Astrocyte (in vitro differentiated cells and primary cell): Measurements from ENCODE around the gene FGFR3. TPM values are rescaled to one million over a fixed set of nuclear protein-coding genes. Genes with fewer than 3 reads are reported as not detected.

Experiments
- DNase-seq: peaks from one replicate; pipeline ENCODE4 v3.0.0-alpha.2; 2010; ENCODE audit warnings: low read depth
- FAIRE-seq: peaks from 2 replicates; lab custom pipeline; 2011; peaks lifted over from hg19 to GRCh38; lab: Jason Lieb, UNC
- H2AFZ ChIP-seq: 2 replicates; pipeline ENCODE4 v1.6.0; 2012; ENCODE audit warnings: low read depth, low read length, inconsistent platforms
- H3K27ac ChIP-seq: 2 replicates; pipeline ENCODE4 v1.5.1; 2011; ENCODE audit warnings: low read depth, low read length, inconsistent platforms
- H3K27me3 ChIP-seq: 2 replicates; pipeline ENCODE4 v1.6.0; 2011; ENCODE audit warnings: low read length, inconsistent platforms; ENCODE audit not compliant: insufficient read depth
- H3K36me3 ChIP-seq: 2 replicates; pipeline ENCODE4 v1.5.1; 2011; ENCODE audit warnings: low read length, inconsistent platforms; ENCODE audit not compliant: insufficient read depth
- H3K4me1 ChIP-seq: 2 replicates; pipeline ENCODE4 v1.5.1; 2011; ENCODE audit warnings: low read length, inconsistent platforms; ENCODE audit not compliant: insufficient read depth
- H3K4me2 ChIP-seq: 2 replicates; pipeline ENCODE4 v1.6.0; 2012; ENCODE audit warnings: low read length, inconsistent platforms
- H3K4me3 ChIP-seq: 2 replicates; pipeline ENCODE4 v1.5.1; 2011; ENCODE audit warnings: low read depth, mild to moderate bottlenecking, low read length, inconsistent platforms; ENCODE audit not compliant: insufficient read depth
- H3K79me2 ChIP-seq: 2 replicates; pipeline ENCODE4 v1.6.0; 2012; ENCODE audit warnings: mild to moderate bottlenecking, low read length, inconsistent platforms; ENCODE audit not compliant: insufficient read depth
- H3K9ac ChIP-seq: 2 replicates; pipeline ENCODE4 v1.6.0; 2012; ENCODE audit warnings: mild to moderate bottlenecking, low read length, inconsistent platforms
- H3K9me3 ChIP-seq: 2 replicates; pipeline ENCODE4 v1.5.1; 2012; ENCODE audit warnings: low read depth, mild to moderate bottlenecking, low read length, inconsistent platforms; ENCODE audit not compliant: insufficient read depth
- H4K20me1 ChIP-seq: 2 replicates; pipeline ENCODE4 v1.6.0; 2012; ENCODE audit warnings: low read length, inconsistent platforms; ENCODE audit not compliant: insufficient read depth
- H3K27ac Mint-ChIP-seq: one replicate; pipeline ENCODE4 v1.8.0; 2021; ENCODE audit warnings: mild to moderate bottlenecking, mixed read lengths; ENCODE audit not compliant: unreplicated experiment
- H3K27me3 Mint-ChIP-seq: one replicate; pipeline ENCODE4 v1.8.0; 2021; ENCODE audit warnings: low read depth, mixed read lengths; ENCODE audit not compliant: unreplicated experiment
- H3K36me3 Mint-ChIP-seq: one replicate; pipeline ENCODE4 v1.8.0; 2021; ENCODE audit warnings: low read depth, mixed read lengths; ENCODE audit not compliant: unreplicated experiment
- H3K4me1 Mint-ChIP-seq: one replicate; pipeline ENCODE4 v1.8.0; 2021; ENCODE audit warnings: low read depth, mixed read lengths; ENCODE audit not compliant: unreplicated experiment
- H3K4me3 Mint-ChIP-seq: one replicate; pipeline ENCODE4 v1.8.0; 2021; ENCODE audit warnings: mild to moderate bottlenecking, moderate library complexity, mixed read lengths; ENCODE audit not compliant: unreplicated experiment
- H3K9me3 Mint-ChIP-seq: one replicate; pipeline ENCODE4 v1.8.0; 2021; ENCODE audit warnings: mild to moderate bottlenecking, mixed read lengths; ENCODE audit not compliant: unreplicated experiment
- CTCF ChIP-seq: IDR thresholded peaks from 2 replicates; pipeline ENCODE4 v1.5.1; 2011; ENCODE audit warnings: low read depth, mild to moderate bottlenecking, inconsistent platforms, low read length, moderate library complexity; ENCODE audit not compliant: insufficient read depth
- EZH2 ChIP-seq: IDR thresholded peaks from 2 replicates; pipeline ENCODE4 v1.6.1; 2012; ENCODE audit warnings: mild to moderate bottlenecking, low read length, inconsistent platforms; ENCODE audit not compliant: insufficient read depth
- total RNA-seq: library from RNA; stranded (reverse); gene quantifications from 2 replicates; pipeline ENCODE4 v1.2.1, GENCODE V29; 2021

The FGFR3 gene
- total RNA-seq, 1 donor from 2014 or later = 3.9 TPM

GRCh38 chr4:1830234-1830633 is 37.1 kb downstream of the FGFR3 start:
- no peak overlapping the region for H3K27ac Mint-ChIP-seq

GRCh38 chr4:1830642-1831228 is 37.6 kb downstream of the FGFR3 start:
- Histone ChIP-seq H3K27me3 (no peaks in the 10 kb centered on the region), H2AFZ (no peak overlapping the region), H3K4me1 (no peaks in the 10 kb centered on the region), H3K4me3 (no peak overlapping the region), H3K9ac (no peak overlapping the region), H3K79me2 (no peaks in the 10 kb centered on the region), H3K27ac (no peak overlapping the region), H3K36me3 (peaks cover 28% of the 10 kb centered on the region), H4K20me1 (peaks cover 41% of the 10 kb centered on the region), H3K9me3 (no peaks in the 10 kb centered on the region), H3K4me2 (no peak overlapping the region)
- TF ChIP-seq EZH2 (no peak), CTCF (no peak)
- Mint-ChIP-seq H3K36me3 (peaks cover 25% of the 10 kb centered on the region), H3K9me3 (no peaks in the 10 kb centered on the region), H3K27ac (no peak overlapping the region), H3K4me3 (no peak overlapping the region), H3K4me1 (peaks cover 7% of the 10 kb centered on the region), H3K27me3 (no peaks in the 10 kb centered on the region)
- FAIRE-seq = no peak
- DNase-seq = no peak

More at GRCh38 chr4:1830234-1830633, 37.1 kb downstream of the FGFR3 start:
- FAIRE-seq = no peak
- peaks cover 27% of the 10 kb centered on the region for H3K36me3 ChIP-seq
- H4K20me1 ChIP-seq = peaks cover 39% of the 10 kb centered on the region
- H3K9me3 Mint-ChIP-seq = no peaks in the 10 kb centered on the region
- H3K4me1 ChIP-seq = no peaks in the 10 kb centered on the region
- H3K9ac ChIP-seq = no peak overlapping the region
- H3K9me3 ChIP-seq = no peaks in the 10 kb centered on the region
- no peak for TF ChIP-seq CTCF
- no peak for TF ChIP-seq EZH2
- no peak overlapping the region for H3K27ac ChIP-seq
- no peak overlapping the region for H2AFZ ChIP-seq
- H3K27me3 Mint-ChIP-seq = no peaks in the 10 kb centered on the region
- no peak overlapping the region for H3K4me3 ChIP-seq
- H3K27me3 ChIP-seq = no peaks in the 10 kb centered on the region
- H3K79me2 ChIP-seq = no peaks in the 10 kb centered on the region
- H3K36me3 Mint-ChIP-seq = peaks cover 25% of the 10 kb centered on the region
- DNase-seq = no peak
- no peak overlapping the region for H3K4me3 Mint-ChIP-seq
- H3K4me2 ChIP-seq = no peak overlapping the region
- peaks cover 7% of the 10 kb centered on the region for H3K4me1 Mint-ChIP-seq

GRCh38 chr4:1831331-1831730 is 38.2 kb downstream of the FGFR3 start:
- Mint-ChIP-seq H3K9me3 (no peaks in the 10 kb centered on the region), H3K4me1 (peaks cover 7% of the 10 kb centered on the region), H3K36me3 (peaks cover 20% of the 10 kb centered on the region), H3K27ac (no peak overlapping the region), H3K27me3 (no peaks in the 10 kb centered on the region), H3K4me3 (no peak overlapping the region)
- Histone ChIP-seq H3K9me3 (no peaks in the 10 kb centered on the region), H2AFZ (no peak overlapping the region), H3K4me2 (no peak overlapping the region), H3K4me3 (no peak overlapping the region), H3K79me2 (no peaks in the 10 kb centered on the region), H3K27me3 (no peaks in the 10 kb centered on the region), H3K27ac (no peak overlapping the region), H3K36me3 (peaks cover 29% of the 10 kb centered on the region), H4K20me1 (peaks cover 36% of the 10 kb centered on the region), H3K4me1 (no peaks in the 10 kb centered on the region), H3K9ac (no peak overlapping the region)
- FAIRE-seq = no peak
- no peak for TF ChIP-seq CTCF
- TF ChIP-seq EZH2 = no peak
- no peak for DNase-seq
